Measurements from ENCODE around the gene THRA. TPM values are rescaled to one million over a fixed set of nuclear protein-coding genes. Genes with fewer than 3 reads are reported as not detected.

The THRA gene
- total and polyA plus RNA-seq, 9 of the 15 experiments (the other 6 are each of a cell fraction or from before 2014, with no cell fraction given), result 0.34 to 23.4 (median 12.7) TPM

GRCh38 chr17:40122999-40123810 is 60.4 kb downstream of the THRA start (continued):
- no peak for TF ChIP-seq MGA (IDR thresholded peaks at IDR 0.05)
- no peak for TF ChIP-seq MBD2 (IDR thresholded peaks at IDR 0.05; ENCODE audit: borderline replicate concordance, low read depth)
- TF ChIP-seq ZNF224 (CRISPR knock-in tag; IDR thresholded peaks at IDR 0.05), result no peak
- TF ChIP-seq ZNF121 (CRISPR knock-in tag; conservative IDR thresholded peaks at IDR 0.05), result no peak
- TF ChIP-seq ZNF41 (CRISPR knock-in tag; conservative IDR thresholded peaks at IDR 0.05), result no peak
- no peak for TF ChIP-seq RUNX1 (IDR thresholded peaks at IDR 0.05; ENCODE audit: low read depth)
- no peak for TF ChIP-seq PHB2 (IDR thresholded peaks at IDR 0.05; ENCODE audit: low read depth)
- no peak for TF ChIP-seq ZNF551 (CRISPR knock-in tag; IDR thresholded peaks at IDR 0.05)
- TF ChIP-seq EZH2 (IDR thresholded peaks at IDR 0.05; ENCODE audit: borderline replicate concordance, low read depth, low read length), result no peak
- no peak for TF ChIP-seq FOXJ2 (tag; IDR thresholded peaks at IDR 0.05)
- peak; percentile 70 to 87; a peak in 3 of 4 replicates for TF ChIP-seq HDAC1 (IDR thresholded peaks at IDR 0.05)
- TF ChIP-seq E2F4 (CRISPR knock-in tag; IDR thresholded peaks at IDR 0.05; ENCODE audit: low read depth), result no peak
- TF ChIP-seq MYC (IDR thresholded peaks at IDR 0.05; ENCODE audit: low read depth, low read length), result no peak
- no peak for TF ChIP-seq MYC (CRISPR knock-in tag; IDR thresholded peaks at IDR 0.05; ENCODE audit: borderline replicate concordance, low read depth)
- TF ChIP-seq ZNF57 (CRISPR knock-in tag; IDR thresholded peaks at IDR 0.05), result no peak
- TF ChIP-seq YBX1 (IDR thresholded peaks at IDR 0.05), result no peak

Measured in K562 (cell line).